Loucy (cell line): ENCODE results near the gene FOXJ3.

Experiments used
- H2AFZ ChIP-seq: fragments of 200-600 bp; sonication (generic); 2 replicates; pipeline ENCODE4 v1.6.0; 2016; ENCODE audit warnings: antibody characterized with exemption, mild to moderate bottlenecking, low read length, moderate library complexity
- H3F3A ChIP-seq: fragments of 200-600 bp; 2 replicates; pipeline ENCODE4 v1.6.0; 2016; ENCODE audit warnings: antibody characterized with exemption, low read depth, mild to moderate bottlenecking
- H3K27me3 ChIP-seq: fragments of 200-600 bp; sonication (generic); 2 replicates; pipeline ENCODE4 v1.6.1; 2014; ENCODE audit warnings: low read length, mild to moderate bottlenecking; ENCODE audit not compliant: insufficient read depth, poor library complexity, severe bottlenecking
- H3K36me3 ChIP-seq: fragments of 200-600 bp; sonication (generic); 2 replicates; pipeline ENCODE4 v1.6.1; 2016; ENCODE audit warnings: low read length; ENCODE audit not compliant: insufficient read depth
- H3K4me1 ChIP-seq: fragments of 200-600 bp; sonication (generic); 2 replicates; pipeline ENCODE4 v1.5.1; 2014; ENCODE audit warnings: low read length, mild to moderate bottlenecking; ENCODE audit not compliant: insufficient read depth, poor library complexity, severe bottlenecking
- H3K4me2 ChIP-seq: fragments of 200-600 bp; sonication (generic); 2 replicates; pipeline ENCODE4 v1.6.0; 2014; ENCODE audit warnings: antibody characterized with exemption, low read length, low read depth, mild to moderate bottlenecking; ENCODE audit not compliant: poor library complexity, severe bottlenecking
- H3K4me3 ChIP-seq: fragments of 200-600 bp; sonication (generic); 2 replicates; pipeline ENCODE4 v1.5.1; 2014; ENCODE audit warnings: low read length, mild to moderate bottlenecking, mixed read lengths; ENCODE audit not compliant: poor library complexity, severe bottlenecking
- H3K79me2 ChIP-seq: fragments of 200-600 bp; sonication (generic); 2 replicates; pipeline ENCODE4 v1.6.1; 2014; ENCODE audit warnings: low read length; ENCODE audit not compliant: insufficient read depth
- H3K9ac ChIP-seq: fragments of 200-600 bp; sonication (generic); 2 replicates; pipeline ENCODE4 v1.6.0; 2014; ENCODE audit warnings: mild to moderate bottlenecking, low read depth, low read length, moderate library complexity; ENCODE audit not compliant: poor library complexity, severe bottlenecking
- H3K9me2 ChIP-seq: fragments of 200-600 bp; sonication (generic); replicated peaks from 2 replicates; pipeline ENCODE4 v1.6.1; 2016; ENCODE audit warnings: low read depth, low read length, mixed read lengths
- H3K9me3 ChIP-seq: fragments of 200-600 bp; sonication (generic); 2 replicates; pipeline ENCODE4 v1.6.1; 2014; ENCODE audit warnings: mild to moderate bottlenecking, antibody characterized with exemption, low read length, low read depth; ENCODE audit not compliant: insufficient read depth
- H4K20me1 ChIP-seq: fragments of 200-600 bp; sonication (generic); 2 replicates; pipeline ENCODE4 v1.6.0; 2014; ENCODE audit warnings: antibody characterized with exemption, low read length, mild to moderate bottlenecking; ENCODE audit not compliant: insufficient read depth, poor library complexity, severe bottlenecking
- EZH2phosphoT487 ChIP-seq: fragments of 200-600 bp; IDR thresholded peaks from 2 replicates; pipeline ENCODE4 v1.6.1; 2018; ENCODE audit warnings: antibody characterized with exemption, mild to moderate bottlenecking, moderate library complexity, borderline replicate concordance
- TF ChIP-seq, protein P1 (sequence below): fragments of 200-600 bp; sonication (generic); conservative IDR thresholded peaks from 2 replicates; pipeline ENCODE4 v1.5.1; 2014; ENCODE audit warnings: mild to moderate bottlenecking, antibody characterized with exemption, low read length

FOXJ3 gene

GRCh38 chr1:42165511-42166210 is 169.4 kb downstream of the FOXJ3 start:
- Histone ChIP-seq H3K9me3 (0 out of 2 replicates have a peak, but pooled peaks cover 5% of the 10 kb centered on the region), H3K4me1 (peaks cover 10% of the 10 kb centered on the region), H3K4me2 (no peak overlapping the region), H4K20me1 (no peaks in the 10 kb centered on the region), H3K36me3 (no peaks in the 10 kb centered on the region), H3K9me2 (no peaks in the 10 kb centered on the region), H3K9ac (no peak overlapping the region), H3K4me3 (no peak overlapping the region), H3F3A (no peaks in the 10 kb centered on the region), H3K79me2 (no peaks in the 10 kb centered on the region), H3K27me3 (no peaks in the 10 kb centered on the region), H2AFZ (no peak overlapping the region)
- TF ChIP-seq EZH2phosphoT487 = no peak
- TF ChIP-seq, protein P1, sequence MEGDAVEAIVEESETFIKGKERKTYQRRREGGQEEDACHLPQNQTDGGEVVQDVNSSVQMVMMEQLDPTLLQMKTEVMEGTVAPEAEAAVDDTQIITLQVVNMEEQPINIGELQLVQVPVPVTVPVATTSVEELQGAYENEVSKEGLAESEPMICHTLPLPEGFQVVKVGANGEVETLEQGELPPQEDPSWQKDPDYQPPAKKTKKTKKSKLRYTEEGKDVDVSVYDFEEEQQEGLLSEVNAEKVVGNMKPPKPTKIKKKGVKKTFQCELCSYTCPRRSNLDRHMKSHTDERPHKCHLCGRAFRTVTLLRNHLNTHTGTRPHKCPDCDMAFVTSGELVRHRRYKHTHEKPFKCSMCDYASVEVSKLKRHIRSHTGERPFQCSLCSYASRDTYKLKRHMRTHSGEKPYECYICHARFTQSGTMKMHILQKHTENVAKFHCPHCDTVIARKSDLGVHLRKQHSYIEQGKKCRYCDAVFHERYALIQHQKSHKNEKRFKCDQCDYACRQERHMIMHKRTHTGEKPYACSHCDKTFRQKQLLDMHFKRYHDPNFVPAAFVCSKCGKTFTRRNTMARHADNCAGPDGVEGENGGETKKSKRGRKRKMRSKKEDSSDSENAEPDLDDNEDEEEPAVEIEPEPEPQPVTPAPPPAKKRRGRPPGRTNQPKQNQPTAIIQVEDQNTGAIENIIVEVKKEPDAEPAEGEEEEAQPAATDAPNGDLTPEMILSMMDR = no peak

DNA sequence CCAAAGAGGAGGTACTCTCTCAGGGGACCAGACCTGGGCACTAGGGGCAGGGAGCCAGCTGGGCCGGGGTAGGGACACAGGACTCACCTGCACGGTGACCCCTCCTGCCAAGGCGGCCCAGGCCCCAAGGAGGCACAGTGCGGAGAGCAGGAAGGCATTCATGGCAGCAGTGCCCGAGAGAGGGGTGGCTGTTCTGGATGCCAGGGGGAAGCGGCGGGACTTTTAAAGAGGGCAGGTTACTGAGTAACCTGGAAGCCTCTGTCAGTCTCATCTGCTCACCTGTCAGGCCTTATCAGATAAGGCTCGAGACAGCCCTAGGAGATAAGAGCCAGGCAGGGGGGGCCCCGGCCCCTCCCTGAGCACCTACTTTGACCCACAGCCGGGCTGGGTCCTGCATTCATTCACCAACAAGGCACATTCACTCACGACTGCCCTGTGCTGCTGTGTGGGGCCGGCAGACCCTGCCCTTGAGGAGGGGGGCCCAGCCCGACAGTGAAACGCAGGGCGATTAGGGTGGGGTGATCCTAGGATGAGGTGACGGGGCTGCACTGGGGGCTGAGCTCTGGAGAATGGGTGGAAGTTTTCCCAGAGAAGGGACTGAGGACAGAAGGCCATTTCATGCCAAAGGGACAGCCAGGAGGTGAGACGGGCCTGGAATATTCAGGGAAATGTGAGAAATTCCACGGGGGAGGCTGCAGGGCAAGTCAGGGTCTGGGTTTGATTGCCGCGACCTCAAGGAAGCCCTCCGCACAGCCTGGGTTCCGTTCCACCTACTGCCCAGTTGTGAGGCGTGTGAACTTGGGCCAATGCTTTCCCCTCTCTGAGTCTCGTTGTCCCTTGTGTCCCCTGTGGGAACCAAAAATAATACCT is 170.2 kb downstream of the FOXJ3 start, which contains the start of gene GUCA2A:
TSS of gene GUCA2A (minus strand) at position 195 of the 870 bp plus-strand sequence. CDS start at position 162, 33 bp downstream.
- no peaks in the 10 kb centered on the region for H4K20me1 ChIP-seq
- H3F3A ChIP-seq = no peaks in the 10 kb centered on the region
- no peak within 1 kb of the TSS for H3K4me2 ChIP-seq
- H3K9me3 ChIP-seq = 0 out of 2 replicates have a peak, but pooled peaks cover 6% of the 10 kb centered on the region
- no peak within 1 kb of the TSS for H2AFZ ChIP-seq
- no peak for TF ChIP-seq EZH2phosphoT487
- TF ChIP-seq, protein P1 = no peak
- H3K4me3 ChIP-seq = no peak within 1 kb of the TSS
- H3K27me3 ChIP-seq = no peaks in the 10 kb centered on the region
- peaks cover 10% of the 10 kb centered on the region for H3K4me1 ChIP-seq
- H3K36me3 ChIP-seq = no peaks in the 10 kb centered on the region
- H3K9me2 ChIP-seq = no peaks in the 10 kb centered on the region
- no peaks in the 10 kb centered on the region for H3K79me2 ChIP-seq
- H3K9ac ChIP-seq = no peak within 1 kb of the TSS

GRCh38 chr1:42163536-42164503 is 171.2 kb downstream of the FOXJ3 start:
- H3K4me2 ChIP-seq = no peak overlapping the region

More at GRCh38 chr1:42163536-42164503, 171.2 kb downstream of the FOXJ3 start:
- Histone ChIP-seq H2AFZ (no peak overlapping the region), H3K9ac (no peak overlapping the region), H3K9me2 (no peaks in the 10 kb centered on the region), H3F3A (no peaks in the 10 kb centered on the region), H3K4me3 (no peak overlapping the region), H4K20me1 (no peaks in the 10 kb centered on the region), H3K27me3 (no peaks in the 10 kb centered on the region), H3K79me2 (no peaks in the 10 kb centered on the region), H3K4me1 (peaks cover 10% of the 10 kb centered on the region), H3K9me3 (0 out of 2 replicates have a peak, but pooled peaks cover 6% of the 10 kb centered on the region), H3K36me3 (no peaks in the 10 kb centered on the region)
- no peak for TF ChIP-seq EZH2phosphoT487
- TF ChIP-seq, protein P1 = no peak
